ENCODE measurements around the gene ZNF569. TPM values are rescaled to one million over a fixed set of nuclear protein-coding genes. Genes with fewer than 3 reads are reported as not detected.
A peak's percentile ranks its signal among the peaks of the same experiment; 100 is the strongest.
"Not testable (repeated sequence)": the region's sequence is repeated elsewhere in the genome, so short reads cannot be mapped to it uniquely, and the experiment has no call there.

Gene ZNF569
- total RNA-seq, 2 experiments from 2014 or later, result 8.0 to 10.4 TPM

DNA sequence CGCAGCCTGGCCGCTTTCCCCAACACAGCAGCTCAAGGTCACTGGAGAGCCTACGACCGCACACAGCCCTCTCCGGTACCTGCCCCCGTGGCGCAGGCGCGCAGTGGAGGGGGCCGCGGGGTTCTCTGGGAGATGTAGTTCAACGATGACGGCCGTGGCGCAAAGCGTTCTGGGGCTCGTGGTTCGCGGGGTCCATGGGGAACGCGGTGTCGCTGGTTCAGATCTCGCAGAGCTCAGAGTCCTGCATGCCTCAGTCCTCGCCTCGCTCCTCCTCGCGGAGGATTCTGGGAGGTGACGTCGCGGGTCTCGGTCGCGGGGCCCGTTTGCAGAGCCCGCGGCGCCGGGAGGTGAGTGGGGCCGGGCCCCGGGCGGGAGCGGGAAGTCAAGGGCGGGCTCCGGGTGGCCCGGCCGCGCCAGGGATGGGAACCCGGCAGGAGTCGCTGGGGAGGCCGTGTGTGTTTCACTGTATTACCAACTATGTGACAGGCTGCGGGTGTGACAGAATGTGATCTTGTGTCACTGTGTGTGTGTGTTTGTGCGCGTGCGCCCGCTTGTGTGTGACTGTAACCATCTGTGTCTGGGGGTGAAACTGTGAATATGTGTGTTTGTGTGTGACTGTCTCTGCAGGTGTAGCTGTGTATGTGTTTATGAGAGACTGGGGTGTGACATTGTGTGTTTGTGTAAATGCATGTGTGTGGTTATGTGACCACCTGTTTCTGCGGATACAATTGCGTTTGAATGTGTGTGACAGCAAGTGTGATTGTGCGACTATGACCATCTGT, 96.2 kb downstream of the ZNF569 start, which contains the start of gene ZNF527:
TSS of gene ZNF527 (plus strand) at position 220 of the 782 bp plus-strand sequence. CDS start 3,100 bp downstream, outside the sequence.
- POLR2A ChIA-PET, result interaction anchor here (0.7 to 1.4 kb wide), 7 partner anchors 34 to 293 kb away, joined by 3 to 4 read pairs (median 3); partner anchors contain the start of genes ZNF420, ZNF569 and ZNF571
- peak; percentile 98 for DNase-seq

GRCh38 chr19:37370386-37370879, 96.8 kb downstream of the ZNF569 start:
- peak overlapping the region; percentile 97 for H3K27ac Mint-ChIP-seq
- not testable (repeated sequence) for DNase-seq

More for the DNA sequence above, 96.2 kb downstream of the ZNF569 start, which contains the start of gene ZNF527:
- Mint-ChIP-seq H3K9me3 (peaks cover 19% of the 10 kb centered on the region), H3K27ac (peak within 1 kb of the TSS; percentile 97), H3K27me3 (no peaks in the 10 kb centered on the region), H3K4me3 (peak within 1 kb of the TSS; percentile 93), H3K36me3 (ENCODE audit: low read depth) (peaks cover 9% of the 10 kb centered on the region), H3K4me1 (peaks cover 22% of the 10 kb centered on the region)
- CTCF ChIA-PET, result interaction anchor here (0.6 to 1.3 kb wide), 5 partner anchors 36 to 886 kb away, joined by 3 to 5 read pairs (median 3); partner anchors contain the start of genes ZNF540, ZNF569 and ZNF571

DNA sequence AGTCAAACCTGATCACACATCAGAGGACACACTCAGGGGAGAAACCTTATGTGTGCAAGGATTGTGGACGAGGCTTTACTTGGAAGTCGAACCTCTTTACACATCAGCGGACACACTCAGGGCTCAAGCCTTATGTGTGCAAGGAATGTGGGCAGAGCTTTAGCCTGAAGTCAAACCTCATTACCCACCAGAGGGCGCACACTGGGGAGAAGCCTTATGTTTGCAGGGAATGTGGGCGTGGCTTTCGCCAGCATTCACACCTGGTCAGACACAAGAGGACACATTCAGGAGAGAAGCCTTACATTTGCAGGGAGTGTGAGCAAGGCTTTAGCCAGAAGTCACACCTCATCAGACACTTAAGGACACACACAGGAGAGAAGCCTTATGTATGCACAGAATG, 104.5 kb downstream of the ZNF569 start:
- CTCF ChIA-PET, result no interaction called here
- H3K27ac Mint-ChIP-seq, result no peak overlapping the region
- H3K27me3 Mint-ChIP-seq, result no peaks in the 10 kb centered on the region
- POLR2A ChIA-PET, result no interaction called here
- no peak for DNase-seq
- no peak overlapping the region for H3K4me3 Mint-ChIP-seq
- H3K9me3 Mint-ChIP-seq, result peaks cover 47% of the 10 kb centered on the region
- H3K4me1 Mint-ChIP-seq, result no peaks in the 10 kb centered on the region
- H3K36me3 Mint-ChIP-seq (ENCODE audit: low read depth), result peaks cover 68% of the 10 kb centered on the region

More at GRCh38 chr19:37370386-37370879, 96.8 kb downstream of the ZNF569 start:
- Mint-ChIP-seq H3K4me3 (peak overlapping the region; percentile 93), H3K36me3 (ENCODE audit: low read depth) (peaks cover 13% of the 10 kb centered on the region), H3K4me1 (peaks cover 22% of the 10 kb centered on the region), H3K9me3 (peaks cover 24% of the 10 kb centered on the region)
- POLR2A ChIA-PET, result interaction anchor here (0.7 to 1.4 kb wide), 7 partner anchors 34 to 292 kb away, joined by 3 to 4 read pairs (median 3); partner anchors contain the start of genes ZNF420, ZNF569 and ZNF571
- H3K27me3 Mint-ChIP-seq, result not testable (repeated sequence)
- CTCF ChIA-PET, result interaction anchor here (0.6 to 1.3 kb wide), 5 partner anchors 36 to 885 kb away, joined by 3 to 5 read pairs (median 3); partner anchors contain the start of genes ZNF540, ZNF569 and ZNF571

GRCh38 chr19:37361994-37362393, 105.2 kb downstream of the ZNF569 start:
- Mint-ChIP-seq H3K4me3 (no peak overlapping the region), H3K4me1 (no peaks in the 10 kb centered on the region), H3K36me3 (ENCODE audit: low read depth) (peaks cover 76% of the 10 kb centered on the region), H3K9me3 (peaks cover 51% of the 10 kb centered on the region), H3K27ac (no peak overlapping the region), H3K27me3 (no peaks in the 10 kb centered on the region)
- DNase-seq, result no peak
- ChIA-PET CTCF (interaction anchor here (0.7 kb wide), 1 partner anchor 242 kb away, joined by 4 read pairs; no protein-coding TSS in a partner anchor), POLR2A (no interaction called here)

Other genes with a start within 250 kb of the ZNF569 start
- 10 to 100 TPM; 12.4 TPM for gene ZNF383, start 249.2 kb downstream of the ZNF569 start, total RNA-seq
- 1 to 10 TPM; 7.8 to 8.8 TPM for gene ZNF527, start 96.3 kb downstream of the ZNF569 start, total RNA-seq
- gene ZNF570, start 1.9 kb upstream of the ZNF569 start, total RNA-seq, result 1 to 10 TPM; 6.1 to 7.3 TPM
- 1 to 10 TPM; 4.1 to 4.9 TPM for gene ZNF793, start 39.5 kb upstream of the ZNF569 start, total RNA-seq
- 1 to 10 TPM; 1.6 to 2.4 TPM for gene ZNF571, start 127.3 kb upstream of the ZNF569 start, total RNA-seq
- gene ZNF540, start 127.4 kb upstream of the ZNF569 start, total RNA-seq, result 1 to 10 TPM; 1.2 to 1.8 TPM
- gene ZFP30, start 188.0 kb upstream of the ZNF569 start, total RNA-seq, result 10 to 100 TPM; 14.4 to 16.8 TPM